Large intestine (tissue), 3 donors: ENCODE data around the gene CTNNBIP1. TPM values are rescaled to one million over a fixed set of nuclear protein-coding genes. Genes with fewer than 3 reads are reported as not detected.
A peak's percentile ranks its signal among the peaks of the same experiment; 100 is the strongest.

Experiments used
- DNase-seq, 2 donors: peaks; one replicate each; pipeline versions ENCODE4 v3.0.0 to v3.0.0-alpha.2; 2013
- H3K27ac ChIP-seq: one replicate; pipeline ENCODE4 v1.5.1; 2013; ENCODE audit warnings: low read length
- H3K27me3 ChIP-seq: 2 replicates; pipeline ENCODE4 v1.6.1; 2013; ENCODE audit warnings: low read length; ENCODE audit not compliant: control insufficient read depth, insufficient read depth
- H3K36me3 ChIP-seq: 2 replicates; pipeline ENCODE4 v1.6.1; 2013; ENCODE audit warnings: low read length; ENCODE audit not compliant: control insufficient read depth, insufficient read depth
- H3K4me1 ChIP-seq: one replicate; pipeline ENCODE4 v1.6.1; 2013; ENCODE audit warnings: low read length; ENCODE audit not compliant: control insufficient read depth, insufficient read depth
- H3K4me3 ChIP-seq: one replicate; pipeline ENCODE4 v1.5.1; 2013; ENCODE audit warnings: low read length
- H3K9me3 ChIP-seq: one replicate; pipeline ENCODE4 v1.6.1; 2013; ENCODE audit warnings: mild to moderate bottlenecking, low read depth, low read length, moderate library complexity; ENCODE audit not compliant: control insufficient read depth
- WGBS: methylation state at CpG from one replicate; pipeline ENCODE4 v1.1.5; 2013; ENCODE audit warnings: low lambda C conversion rate; ENCODE audit not compliant: insufficient coverage; 5-methylcytosine and 5-hydroxymethylcytosine counted together
- polyA plus RNA-seq: library from polyadenylated mRNA; unstranded; fragments of 120-200 nt; gene quantifications from one replicate; pipeline ENCODE4 v1.2.1, GENCODE V29; 2013

CTNNBIP1 gene
- polyA plus RNA-seq, 1 donor = 21.6 TPM

- H3K27ac ChIP-seq = no peak overlapping the region
- no peaks in the 10 kb centered on the region for H3K27me3 ChIP-seq
- WGBS = no CpG with 5 or more reads among the region's 10 CpGs
- H3K4me1 ChIP-seq = peaks cover 14% of the 10 kb centered on the region
- no peaks in the 10 kb centered on the region for H3K36me3 ChIP-seq
- DNase-seq = no peak
- no peak overlapping the region for H3K4me3 ChIP-seq
- H3K9me3 ChIP-seq = no peaks in the 10 kb centered on the region
These were observed 71.1 kb downstream of the CTNNBIP1 start for GRCh38 chr1:9838946-9839345.

- no peak overlapping the region for H3K4me3 ChIP-seq
- WGBS = no CpG with 5 or more reads among the region's 5 CpGs
- H3K4me1 ChIP-seq = peaks cover 6% of the 10 kb centered on the region
- no peaks in the 10 kb centered on the region for H3K36me3 ChIP-seq
- H3K27me3 ChIP-seq = no peaks in the 10 kb centered on the region
- H3K27ac ChIP-seq = no peak overlapping the region
- DNase-seq = no peak
- no peaks in the 10 kb centered on the region for H3K9me3 ChIP-seq
These were observed 73.5 kb downstream of the CTNNBIP1 start for GRCh38 chr1:9836632-9836960.

GRCh38 chr1:9835758-9836631, 74.1 kb downstream of the CTNNBIP1 start:
- Histone ChIP-seq H3K4me1 (peaks cover 6% of the 10 kb centered on the region), H3K27me3 (no peaks in the 10 kb centered on the region), H3K27ac (no peak overlapping the region), H3K9me3 (no peaks in the 10 kb centered on the region), H3K4me3 (no peak overlapping the region), H3K36me3 (no peaks in the 10 kb centered on the region)
- no CpG with 5 or more reads among the region's 15 CpGs for WGBS
- DNase-seq = peak in 1 of 2 donors; percentile 47

- H3K36me3 ChIP-seq = no peaks in the 10 kb centered on the region
- no peak for DNase-seq
- no peak overlapping the region for H3K4me3 ChIP-seq
- no peak overlapping the region for H3K27ac ChIP-seq
- H3K27me3 ChIP-seq = no peaks in the 10 kb centered on the region
- peaks cover 6% of the 10 kb centered on the region for H3K4me1 ChIP-seq
- WGBS = no CpG with 5 or more reads among the region's 9 CpGs
- H3K9me3 ChIP-seq = no peaks in the 10 kb centered on the region
These were observed 74.7 kb downstream of the CTNNBIP1 start for GRCh38 chr1:9835404-9835757.

GRCh38 chr1:9833632-9834031, 76.4 kb downstream of the CTNNBIP1 start:
- no peaks in the 10 kb centered on the region for H3K27me3 ChIP-seq
- DNase-seq = no peak
- H3K9me3 ChIP-seq = no peaks in the 10 kb centered on the region
- no CpG with 5 or more reads among the region's 3 CpGs for WGBS
- H3K4me3 ChIP-seq = no peak overlapping the region
- peaks cover 6% of the 10 kb centered on the region for H3K4me1 ChIP-seq
- no peak overlapping the region for H3K27ac ChIP-seq
- H3K36me3 ChIP-seq = no peaks in the 10 kb centered on the region

GRCh38 chr1:9827558-9828185, 82.4 kb downstream of the CTNNBIP1 start:
- no peak for DNase-seq

GRCh38 chr1:9826616-9827015, 83.5 kb downstream of the CTNNBIP1 start:
- no peak overlapping the region for H3K4me3 ChIP-seq
- WGBS = no CpG with 5 or more reads among the region's 3 CpGs
- peaks cover 19% of the 10 kb centered on the region for H3K4me1 ChIP-seq
- no peaks in the 10 kb centered on the region for H3K27me3 ChIP-seq
- no peaks in the 10 kb centered on the region for H3K9me3 ChIP-seq
- no peak for DNase-seq
- H3K36me3 ChIP-seq = no peaks in the 10 kb centered on the region
- no peak overlapping the region for H3K27ac ChIP-seq

More at GRCh38 chr1:9827558-9828185, 82.4 kb downstream of the CTNNBIP1 start:
- H3K27me3 ChIP-seq = no peaks in the 10 kb centered on the region
- no peaks in the 10 kb centered on the region for H3K9me3 ChIP-seq
- WGBS = 75% methylated on average over 4 of the region's 24 CpGs
- peaks cover 13% of the 10 kb centered on the region for H3K4me1 ChIP-seq
- no peak overlapping the region for H3K4me3 ChIP-seq
- H3K36me3 ChIP-seq = no peaks in the 10 kb centered on the region
- H3K27ac ChIP-seq = no peak overlapping the region

- no CpG with 5 or more reads among the region's 3 CpGs for WGBS
- no peak for DNase-seq
- H3K36me3 ChIP-seq = no peaks in the 10 kb centered on the region
- no peak overlapping the region for H3K4me3 ChIP-seq
- no peaks in the 10 kb centered on the region for H3K9me3 ChIP-seq
- H3K27me3 ChIP-seq = no peaks in the 10 kb centered on the region
- peak overlapping the region; percentile 82 for H3K27ac ChIP-seq
- peaks cover 23% of the 10 kb centered on the region for H3K4me1 ChIP-seq
These were observed 84.0 kb downstream of the CTNNBIP1 start for GRCh38 chr1:9826087-9826486.

GRCh38 chr1:9825093-9826074, 84.7 kb downstream of the CTNNBIP1 start:
- Histone ChIP-seq H3K4me3 (no peak overlapping the region), H3K27ac (peak overlapping the region; percentile 82), H3K27me3 (no peaks in the 10 kb centered on the region), H3K36me3 (no peaks in the 10 kb centered on the region), H3K9me3 (no peaks in the 10 kb centered on the region), H3K4me1 (peaks cover 23% of the 10 kb centered on the region)
- WGBS = no CpG with 5 or more reads among the region's 17 CpGs
- DNase-seq = peak; percentile 86 to 90

GRCh38 chr1:9824702-9825089, 85.4 kb downstream of the CTNNBIP1 start:
- no CpG with 5 or more reads among the region's 12 CpGs for WGBS
- peaks cover 23% of the 10 kb centered on the region for H3K4me1 ChIP-seq
- H3K4me3 ChIP-seq = peak overlapping the region; percentile 79

More at GRCh38 chr1:9824702-9825089, 85.4 kb downstream of the CTNNBIP1 start:
- no peaks in the 10 kb centered on the region for H3K36me3 ChIP-seq
- H3K9me3 ChIP-seq = no peaks in the 10 kb centered on the region
- no peaks in the 10 kb centered on the region for H3K27me3 ChIP-seq
- peak overlapping the region; percentile 82 for H3K27ac ChIP-seq
- DNase-seq = no peak
